GM12878 (cell line): ENCODE results near the gene UFC1. TPM values are rescaled to one million over a fixed set of nuclear protein-coding genes. Genes with fewer than 3 reads are reported as not detected.

Experiments used
- ATAC-seq: fragments of 200-7000 bp; cut with Tn5 transposase; 3 replicates; pipeline ENCODE4 v1.9.1; 2020; ENCODE audit warnings: mild to moderate bottlenecking, moderate library complexity
- BruUV-seq: library from RNA; stranded (reverse); fragments of 400-500 nt; replicated peaks from 2 replicates; lab custom pipeline; 2021; lab: Mats Ljungman, UMichigan
- CTCF ChIA-PET: fragments of 300-600 bp; sonication (Branson Sonifier 250); formaldehyde crosslinking; extraction: SDS; loops from one replicate; lab custom pipeline; 2021; ENCODE audit warnings: inconsistent platforms; lab: Yijun Ruan, JAX
- POLR2A ChIA-PET: fragments of 350-600 bp; formaldehyde crosslinking; extraction: SDS; loops from one replicate; lab custom pipeline; 2021; ENCODE audit warnings: inconsistent platforms; lab: Charles Lee
- RAD21 ChIA-PET: fragments of 300-600 bp; sonication (Branson Sonifier 250); formaldehyde crosslinking; loops from one replicate; lab custom pipeline; 2023; ENCODE audit warnings: antibody characterized with exemption; ENCODE audit not compliant: unreplicated experiment; lab: Charles Lee
- SMC1A ChIA-PET: fragments of 300-600 bp; sonication (Branson Sonifier 250); formaldehyde crosslinking; loops from one replicate; lab custom pipeline; 2023; ENCODE audit not compliant: unreplicated experiment, uncharacterized antibody; lab: Charles Lee
- DNase-seq: peaks from one replicate; pipeline ENCODE4 v3.0.0-alpha.2; 2011; ENCODE audit warnings: low read depth, low spot score
- FAIRE-seq: peaks from 3 replicates; lab custom pipeline; 2011; peaks lifted over from hg19 to GRCh38; lab: Jason Lieb, UNC
- H2AFZ ChIP-seq: 2 replicates; pipeline ENCODE4 v1.6.0; 2011; ENCODE audit warnings: low read depth, low read length, control low read depth; ENCODE audit not compliant: control insufficient read depth
- H3K27ac ChIP-seq: 2 replicates; pipeline ENCODE4 v1.5.1; 2011; ENCODE audit warnings: control low read depth; ENCODE audit not compliant: control insufficient read depth, insufficient read depth
- H3K27me3 ChIP-seq, 2 experiments: replicated peaks in 1 of 2; 2 replicates each; pipeline versions ENCODE4 v1.6.0 to v1.6.1; 2011; ENCODE audit warnings: low read length in 1 of 2; ENCODE audit not compliant: control insufficient read depth in 2 of 2, insufficient read depth in 2 of 2
- H3K36me3 ChIP-seq, 2 experiments: 2 replicates each; pipeline ENCODE4 v1.5.1; 2011; ENCODE audit warnings: low read length in 1 of 2; ENCODE audit not compliant: control insufficient read depth in 2 of 2, insufficient read depth in 2 of 2
- H3K4me1 ChIP-seq: 2 replicates; pipeline ENCODE4 v1.6.1; 2011; ENCODE audit warnings: mild to moderate bottlenecking, low read length, moderate library complexity, mixed read lengths; ENCODE audit not compliant: control insufficient read depth, insufficient read depth
- H3K4me2 ChIP-seq: 2 replicates; pipeline ENCODE4 v1.6.0; 2011; ENCODE audit warnings: control low read depth; ENCODE audit not compliant: control insufficient read depth, insufficient read depth
- H3K4me3 ChIP-seq: fragments of 200-600 bp; sonication (generic); 2 replicates; pipeline ENCODE4 v1.5.1; 2016
- H3K79me2 ChIP-seq: 2 replicates; pipeline ENCODE4 v1.6.0; 2011; ENCODE audit warnings: low read length; ENCODE audit not compliant: control insufficient read depth, insufficient read depth
- H3K9ac ChIP-seq: 2 replicates; pipeline ENCODE4 v1.8.0; 2011; ENCODE audit warnings: low read length, control low read depth, mixed read lengths; ENCODE audit not compliant: control insufficient read depth, insufficient read depth
- H3K9me3 ChIP-seq: replicated peaks from 3 replicates; pipeline ENCODE4 v1.5.1; 2011; ENCODE audit warnings: mild to moderate bottlenecking, low read length; ENCODE audit not compliant: control insufficient read depth, insufficient read depth
- H4K20me1 ChIP-seq: 2 replicates; pipeline ENCODE4 v1.6.0; 2011; ENCODE audit not compliant: control insufficient read depth, insufficient read depth
- BHLHE40 ChIP-seq, 2 experiments: fragments of 450-650 bp in 1 of 2; IDR thresholded peaks; 2 replicates each; pipeline ENCODE4 v1.6.1; 2011 to 2017; ENCODE audit warnings: low read depth in 2 of 2, borderline replicate concordance in 1 of 2, improper control_type of control experiment in 1 of 2, low read length in 1 of 2, mild to moderate bottlenecking in 1 of 2
- BMI1 ChIP-seq: fragments of 450-650 bp; IDR thresholded peaks from 2 replicates; pipeline ENCODE4 v1.6.1; 2016; ENCODE audit warnings: mild to moderate bottlenecking, moderate library complexity, borderline replicate concordance
- CTCF ChIP-seq, 3 experiments: IDR thresholded peaks in 2 of 3; conservative IDR thresholded peaks in 1 of 3; 2 replicates each; pipeline ENCODE4 v1.5.1; 2011; ENCODE audit warnings: low read depth in 3 of 3, low read length in 3 of 3, mild to moderate bottlenecking in 3 of 3, control low read depth in 2 of 3, moderate library complexity in 2 of 3, inconsistent platforms in 1 of 3, mixed read lengths in 1 of 3; ENCODE audit not compliant: control insufficient read depth in 2 of 3, insufficient read depth in 1 of 3; ENCODE audit errors: extremely low read depth in 1 of 3
- GABPA ChIP-seq: IDR thresholded peaks from 2 replicates; pipeline ENCODE4 v1.6.1; 2014; ENCODE audit warnings: antibody characterized with exemption, low read depth, mild to moderate bottlenecking, inconsistent platforms
- GATAD2B ChIP-seq: fragments of 450-650 bp; conservative IDR thresholded peaks from 2 replicates; pipeline ENCODE4 v1.6.1; 2017; ENCODE audit warnings: low read depth, mild to moderate bottlenecking, moderate library complexity
- IRF4 ChIP-seq: IDR thresholded peaks from 2 replicates; pipeline ENCODE4 v1.6.1; 2011; ENCODE audit warnings: low read depth, low read length
- NBN ChIP-seq: fragments of 450-650 bp; IDR thresholded peaks from 2 replicates; pipeline ENCODE4 v1.6.1; 2016
- RAD21 ChIP-seq: IDR thresholded peaks from 2 replicates; pipeline ENCODE4 v1.6.1; 2011; ENCODE audit warnings: mild to moderate bottlenecking, low read depth, low read length, moderate library complexity; ENCODE audit not compliant: insufficient read depth
- SMC3 ChIP-seq: IDR thresholded peaks from 2 replicates; pipeline ENCODE4 v1.6.1; 2011; ENCODE audit warnings: low read length, improper control_type of control experiment, borderline replicate concordance
- SPI1 ChIP-seq: IDR thresholded peaks from 2 replicates; pipeline ENCODE4 v1.6.1; 2011; ENCODE audit warnings: low read depth, mild to moderate bottlenecking, low read length, moderate library complexity, borderline replicate concordance; ENCODE audit not compliant: insufficient read depth
- YY1 ChIP-seq: IDR thresholded peaks from 2 replicates; pipeline ENCODE4 v1.6.1; 2011; ENCODE audit warnings: low read depth, mild to moderate bottlenecking, low read length
- WGBS: methylation state at CpG from one replicate; pipeline ENCODE4 v1.1.6; 2016; ENCODE audit warnings: low lambda C conversion rate; ENCODE audit not compliant: insufficient replicate concordance, insufficient coverage; ENCODE audit errors: missing lambda C conversion rate; 5-methylcytosine and 5-hydroxymethylcytosine counted together
- in situ Hi-C: fragments of 300-500 bp; cut with MboI; formaldehyde crosslinking; loops from 9 replicates; pipeline ENCODE4 v1.14.3; 2018; ENCODE audit warnings: mixed read lengths
- intact Hi-C: fragments of 100-400 bp; cut with micrococcal nuclease; formaldehyde crosslinking; loops from one replicate; pipeline ENCODE4 v1.14.2; 2022; ENCODE audit not compliant: unreplicated experiment
- polyA plus RNA-seq, 11 experiments: library from polyadenylated mRNA; depleted of rRNA in 4 of 11; unstranded in 6 of 11; stranded (reverse) in 5 of 11; fragments of >200 nt; fragmentation: Nextera tagmentation in 4 of 11; fragmentation: Illumina TruSeq in 1 of 11; extraction: Ambion mirVana in 4 of 11; extraction: Trizol in 1 of 11; gene quantifications; 1 replicate in 1 of 11; 2 replicates in 10 of 11; pipeline versions ENCODE4 v1.2.1 to v1.2.3, GENCODE V29; 2011 to 2016; ENCODE audit warnings: inconsistent platforms in 2 of 11, missing spikeins in 2 of 11, low read depth in 1 of 11
- total RNA-seq, 4 experiments: library from RNA; depleted of rRNA in 3 of 4; stranded (reverse); fragments of >200 nt in 3 of 4; fragmentation: Illumina TruSeq in 1 of 4; extraction: Trizol in 1 of 4; gene quantifications; 2 replicates each; pipeline versions ENCODE4 v1.2.1 to v1.2.3, GENCODE V29; 2013 to 2021

Gene UFC1
- total and polyA plus RNA-seq, 10 of the 15 experiments (the other 5 are each of a cell fraction or from before 2014, with no cell fraction given), result 95.9 to 239 (median 151) TPM

- CTCF ChIA-PET, result interaction anchor here (1.0 to 7.0 kb wide), 20 partner anchors 10 to 549 kb away, joined by 3 to 164 read pairs (median 10); partner anchors contain the start of genes APOA2, CFAP126, NDUFS2 and PPOX
- Histone ChIP-seq H3K27ac (no peak overlapping the region), H3K4me3 (no peak overlapping the region), H3K4me2 (no peak overlapping the region), H3K27me3 (no peaks in the 10 kb centered on the region), H3K4me1 (peaks cover 19% of the 10 kb centered on the region), H4K20me1 (no peaks in the 10 kb centered on the region), H3K36me3 (no peaks in the 10 kb centered on the region), H2AFZ (peak overlapping the region; percentile 82), H3K9ac (no peak overlapping the region), H3K9me3 (no peaks in the 10 kb centered on the region), H3K79me2 (no peaks in the 10 kb centered on the region)
- peak; percentile 94 for ATAC-seq
- 0 out of 4 replicates have a peak, but pooled peaks of 1 of the 2 experiments have one; percentile 25 for TF ChIP-seq BHLHE40 (IDR thresholded peaks at IDR 0.05; ENCODE audit: borderline replicate concordance in 1 of 2, low read depth in 2 of 2, low read length in 1 of 2)
- peak; percentile 89 to 95 (median 89) for TF ChIP-seq CTCF (IDR thresholded peaks at IDR 0.05 in 2 of 3, conservative IDR thresholded peaks at IDR 0.05 in 1 of 3; ENCODE audit: control insufficient read depth in 2 of 3, extremely low read depth in 1 of 3, insufficient read depth in 1 of 3, low read depth in 3 of 3, low read length in 3 of 3)
- 0 out of 2 replicates have a peak, but pooled peaks have one; percentile 26 for TF ChIP-seq NBN
- TF ChIP-seq IRF4, result 0 out of 2 replicates have a peak, but pooled peaks have one; percentile 31
- no peak for TF ChIP-seq GABPA
- no peak for TF ChIP-seq BMI1
- peak; percentile 82 for TF ChIP-seq SMC3
- peak; percentile 49; the same call in 1 of the 2 replicates for TF ChIP-seq SPI1
- TF ChIP-seq RAD21, result peak; percentile 84
- TF ChIP-seq YY1, result peak; percentile 59; the same call in 1 of the 2 replicates
- no peak for TF ChIP-seq GATAD2B
- intact Hi-C loops (loop anchor here (1.0 kb wide), 3 partner anchors 33 to 190 kb away; no protein-coding TSS in a partner anchor), in situ Hi-C loops (loop anchor here (10.0 kb wide), 1 partner anchor 552 kb away; the partner anchor contains the start of gene DUSP12)
- no TSS peak for BruUV-seq
- 51% methylated on average over 15 of the region's 15 CpGs for WGBS
- POLR2A ChIA-PET, result interaction anchor here (1.7 to 3.3 kb wide), 2 partner anchors 10 to 33 kb away, joined by 9 to 18 read pairs; partner anchors contain the start of genes NDUFS2 and TOMM40L
- RAD21 ChIA-PET, result interaction anchor here (1.4 to 7.2 kb wide), 7 partner anchors 12 to 189 kb away, joined by 4 to 55 read pairs (median 6); partner anchors contain the start of genes APOA2 and TOMM40L
- DNase-seq, result no peak
- SMC1A ChIA-PET, result interaction anchor here (0.9 to 5.3 kb wide), 13 partner anchors 11 to 546 kb away, joined by 3 to 55 read pairs (median 6); partner anchors contain the start of genes NDUFS2, PPOX and TOMM40L
- peak; percentile 88 for FAIRE-seq
These were observed 39.0 kb downstream of the UFC1 start for GRCh38 chr1:161192476-161193465.
